ENCODE measurements around the gene UNC45B. TPM values are rescaled to one million over a fixed set of nuclear protein-coding genes. Genes with fewer than 3 reads are reported as not detected.
"Not testable (repeated sequence)": the region's sequence is repeated elsewhere in the genome, so short reads cannot be mapped to it uniquely, and the experiment has no call there.

Gene UNC45B
- total RNA-seq, 2 donors from 2014 or later: 0.14 TPM; not detected in 1

- no peak for DNase-seq (ENCODE audit: low spot score)
- Mint-ChIP-seq H3K36me3 (peaks cover 5% of the 10 kb centered on the region), H3K9me3 (peaks cover 4% of the 10 kb centered on the region), H3K27ac (peak overlapping the region in 1 of 2 donors; percentile 9), H3K4me3 (no peak overlapping the region), H3K4me1 (ENCODE audit: low read depth in 2 of 2) (peaks cover 0 to 9% of the 10 kb centered on the region in 2 donors), H3K27me3 (no peaks in the 10 kb centered on the region)
- no peak for ATAC-seq
Observed at GRCh38 chr17:35227546-35227945, 79.9 kb downstream of the UNC45B start.

GRCh38 chr17:35229638-35230037 lies 82.0 kb downstream of the UNC45B start:
- no peak overlapping the region for H3K4me3 Mint-ChIP-seq
- H3K9me3 Mint-ChIP-seq: no peaks in the 10 kb centered on the region
- ATAC-seq (no peak), DNase-seq (ENCODE audit: low spot score) (no peak)
- no peaks in the 10 kb centered on the region for H3K27me3 Mint-ChIP-seq
- H3K36me3 Mint-ChIP-seq: no peaks in the 10 kb centered on the region
- H3K4me1 Mint-ChIP-seq (ENCODE audit: low read depth in 2 of 2): peaks cover 0 to 9% of the 10 kb centered on the region in 2 donors
- no peak overlapping the region for H3K27ac Mint-ChIP-seq

DNA sequence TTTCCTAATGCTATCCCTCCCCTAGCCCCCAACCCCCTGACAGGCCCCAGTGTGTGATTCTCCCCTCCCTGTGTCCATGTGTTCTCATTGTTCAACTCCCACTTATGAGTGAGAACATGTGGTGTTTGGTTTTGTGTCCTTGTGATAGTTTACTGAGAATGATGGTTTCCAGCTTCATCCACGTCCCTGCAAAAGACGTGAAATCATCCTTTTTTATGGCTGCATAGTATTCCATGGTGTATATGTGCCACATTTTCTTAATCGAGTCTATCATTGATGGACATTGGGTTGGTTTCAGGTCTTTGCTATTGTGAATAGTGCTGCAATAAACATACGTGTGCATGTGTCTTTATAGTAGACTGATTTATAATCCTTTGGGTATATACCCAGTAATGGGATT lies 86.7 kb downstream of the UNC45B start:
- ATAC-seq; H3K27ac Mint-ChIP-seq; DNase-seq (ENCODE audit: low spot score); H3K27me3 Mint-ChIP-seq; H3K4me3 Mint-ChIP-seq; H3K9me3 Mint-ChIP-seq; H3K36me3 Mint-ChIP-seq: not testable (repeated sequence)
- peaks cover 29 to 37% of the 10 kb centered on the region in 2 donors for H3K4me1 Mint-ChIP-seq (ENCODE audit: low read depth in 2 of 2)

- Mint-ChIP-seq H3K36me3 (no peaks in the 10 kb centered on the region), H3K4me3 (no peak overlapping the region)
Observed at GRCh38 chr17:35235289-35235688, 87.7 kb downstream of the UNC45B start.

GRCh38 chr17:35235917-35236316 lies 88.3 kb downstream of the UNC45B start:
- Mint-ChIP-seq H3K36me3 (no peaks in the 10 kb centered on the region), H3K4me3 (no peak overlapping the region), H3K9me3 (peaks cover 3% of the 10 kb centered on the region), H3K27ac (no peak overlapping the region), H3K27me3 (no peaks in the 10 kb centered on the region), H3K4me1 (ENCODE audit: low read depth in 2 of 2) (peaks cover 39 to 45% of the 10 kb centered on the region in 2 donors)
- DNase-seq (ENCODE audit: low spot score): no peak
- ATAC-seq: peak in 1 of 2 donors; percentile 53

More at GRCh38 chr17:35235289-35235688, 87.7 kb downstream of the UNC45B start:
- ATAC-seq (no peak), DNase-seq (ENCODE audit: low spot score) (no peak)
- Mint-ChIP-seq H3K27ac (no peak overlapping the region), H3K4me1 (ENCODE audit: low read depth in 2 of 2) (peaks cover 37 to 44% of the 10 kb centered on the region in 2 donors), H3K27me3 (no peaks in the 10 kb centered on the region), H3K9me3 (peaks cover 3% of the 10 kb centered on the region)

DNA sequence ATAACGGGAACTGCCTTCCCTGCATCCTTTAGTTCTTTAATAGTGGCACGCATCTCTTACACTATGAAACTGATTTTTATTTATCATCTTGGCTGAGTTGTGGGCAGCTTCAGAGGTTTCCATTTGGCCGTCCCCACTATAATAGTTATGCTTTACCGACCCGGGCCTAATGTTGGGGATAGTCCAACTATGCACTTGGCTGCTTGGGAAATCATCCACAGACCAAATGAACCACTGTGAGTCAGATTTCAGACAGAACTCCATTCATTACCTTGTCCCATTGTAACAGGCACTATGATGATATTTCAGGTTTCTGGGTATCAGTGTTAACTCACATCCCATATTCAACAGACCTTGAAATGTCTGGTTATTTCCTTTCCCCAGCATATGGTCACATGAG lies 89.2 kb downstream of the UNC45B start:
- no peak overlapping the region for H3K27ac Mint-ChIP-seq
- ATAC-seq (no peak), DNase-seq (ENCODE audit: low spot score) (no peak)
- no peak overlapping the region for H3K4me3 Mint-ChIP-seq
- H3K27me3 Mint-ChIP-seq: no peaks in the 10 kb centered on the region
- peaks cover 3% of the 10 kb centered on the region for H3K9me3 Mint-ChIP-seq
- H3K4me1 Mint-ChIP-seq (ENCODE audit: low read depth in 2 of 2): peaks cover 48 to 50% of the 10 kb centered on the region in 2 donors
- H3K36me3 Mint-ChIP-seq: no peaks in the 10 kb centered on the region

DNA sequence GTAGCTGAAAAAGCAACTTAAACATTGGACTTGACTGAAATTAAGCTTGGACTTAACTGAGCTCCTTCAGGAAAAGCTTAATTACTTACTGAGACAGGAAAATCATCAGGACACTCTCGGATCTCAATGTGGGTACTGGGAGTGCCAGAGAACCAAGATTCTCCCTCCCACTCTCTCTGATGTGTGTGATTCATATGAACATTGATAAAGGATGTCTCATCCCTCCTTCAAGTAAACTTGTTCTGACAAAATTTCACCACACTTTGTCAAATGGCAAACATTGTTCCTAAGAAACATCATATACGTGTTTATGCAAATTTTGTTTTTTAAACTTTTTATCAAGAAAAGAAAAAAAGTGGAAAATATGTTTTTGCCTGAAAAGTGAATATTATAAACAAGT lies 91.2 kb downstream of the UNC45B start:
- H3K27ac Mint-ChIP-seq: peak overlapping the region; percentile 4 to 52
- H3K4me1 Mint-ChIP-seq (ENCODE audit: low read depth in 2 of 2): peaks cover 53 to 56% of the 10 kb centered on the region in 2 donors
- H3K36me3 Mint-ChIP-seq: no peaks in the 10 kb centered on the region
- no peak for ATAC-seq
- no peaks in the 10 kb centered on the region for H3K27me3 Mint-ChIP-seq
- no peak overlapping the region for H3K4me3 Mint-ChIP-seq
- peaks cover 3% of the 10 kb centered on the region for H3K9me3 Mint-ChIP-seq
- no peak for DNase-seq (ENCODE audit: low spot score)

Other genes with a start within 250 kb of the UNC45B start
- gene CCT6B, start 186.4 kb upstream of the UNC45B start, total RNA-seq: 1 to 10 TPM in 1 of 2 donors, under 1 TPM in 1; 0.45 to 1.9 TPM
- gene ZNF830, start 186.3 kb upstream of the UNC45B start, total RNA-seq: 10 to 100 TPM; 21.0 to 29.5 TPM
- 10 to 100 TPM; 65.8 to 89.4 TPM for gene LIG3, start 167.3 kb upstream of the UNC45B start, total RNA-seq
- 10 to 100 TPM; 87.6 to 91.5 TPM for gene RFFL, start 84.1 kb upstream of the UNC45B start, total RNA-seq
- 10 to 100 TPM; 27.8 to 68.3 TPM for gene RAD51D, start 28.0 kb upstream of the UNC45B start, total RNA-seq
- not detected for gene FNDC8, start 26.2 kb upstream of the UNC45B start, total RNA-seq
- gene NLE1, start 5.5 kb upstream of the UNC45B start, total RNA-seq: 10 to 100 TPM; 29.2 to 73.1 TPM
- not detected for gene SLC35G3, start 46.6 kb downstream of the UNC45B start, total RNA-seq
- gene SLFN5, start 95.3 kb downstream of the UNC45B start, total RNA-seq: 10 to 100 TPM; 29.0 to 46.7 TPM
- gene SLFN11, start 225.8 kb downstream of the UNC45B start, total RNA-seq: 100 to 1,000 TPM; 139 to 149 TPM